OCI-LY3 (cell line): ENCODE results near the gene ARHGAP8.

ENCODE experiments used
- EZH2phosphoT487 ChIP-seq: fragments of 200-600 bp; shearing (Covaris generic); IDR thresholded peaks from 2 replicates; pipeline ENCODE4 v1.6.1; 2018; ENCODE audit warnings: antibody characterized with exemption, mixed run types, low read depth
- TF ChIP-seq, protein P1 (sequence below): fragments of 200-600, 300-600 bp; sonication (generic); IDR thresholded peaks from 2 replicates; pipeline ENCODE4 v1.5.1; 2014; ENCODE audit warnings: antibody characterized with exemption, low read length, low read depth

- TF ChIP-seq, protein P1, sequence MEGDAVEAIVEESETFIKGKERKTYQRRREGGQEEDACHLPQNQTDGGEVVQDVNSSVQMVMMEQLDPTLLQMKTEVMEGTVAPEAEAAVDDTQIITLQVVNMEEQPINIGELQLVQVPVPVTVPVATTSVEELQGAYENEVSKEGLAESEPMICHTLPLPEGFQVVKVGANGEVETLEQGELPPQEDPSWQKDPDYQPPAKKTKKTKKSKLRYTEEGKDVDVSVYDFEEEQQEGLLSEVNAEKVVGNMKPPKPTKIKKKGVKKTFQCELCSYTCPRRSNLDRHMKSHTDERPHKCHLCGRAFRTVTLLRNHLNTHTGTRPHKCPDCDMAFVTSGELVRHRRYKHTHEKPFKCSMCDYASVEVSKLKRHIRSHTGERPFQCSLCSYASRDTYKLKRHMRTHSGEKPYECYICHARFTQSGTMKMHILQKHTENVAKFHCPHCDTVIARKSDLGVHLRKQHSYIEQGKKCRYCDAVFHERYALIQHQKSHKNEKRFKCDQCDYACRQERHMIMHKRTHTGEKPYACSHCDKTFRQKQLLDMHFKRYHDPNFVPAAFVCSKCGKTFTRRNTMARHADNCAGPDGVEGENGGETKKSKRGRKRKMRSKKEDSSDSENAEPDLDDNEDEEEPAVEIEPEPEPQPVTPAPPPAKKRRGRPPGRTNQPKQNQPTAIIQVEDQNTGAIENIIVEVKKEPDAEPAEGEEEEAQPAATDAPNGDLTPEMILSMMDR, result no peak
- TF ChIP-seq EZH2phosphoT487, result no peak
These were observed 25.9 kb upstream of the ARHGAP8 start for GRCh38 chr22:44726439-44726838.
